Measurements from ENCODE around the gene TMC4. TPM values are rescaled to one million over a fixed set of nuclear protein-coding genes. Genes with fewer than 3 reads are reported as not detected.
"Not testable (repeated sequence)": the region's sequence is repeated elsewhere in the genome, so short reads cannot be mapped to it uniquely, and the experiment has no call there.

The TMC4 gene, protein sequence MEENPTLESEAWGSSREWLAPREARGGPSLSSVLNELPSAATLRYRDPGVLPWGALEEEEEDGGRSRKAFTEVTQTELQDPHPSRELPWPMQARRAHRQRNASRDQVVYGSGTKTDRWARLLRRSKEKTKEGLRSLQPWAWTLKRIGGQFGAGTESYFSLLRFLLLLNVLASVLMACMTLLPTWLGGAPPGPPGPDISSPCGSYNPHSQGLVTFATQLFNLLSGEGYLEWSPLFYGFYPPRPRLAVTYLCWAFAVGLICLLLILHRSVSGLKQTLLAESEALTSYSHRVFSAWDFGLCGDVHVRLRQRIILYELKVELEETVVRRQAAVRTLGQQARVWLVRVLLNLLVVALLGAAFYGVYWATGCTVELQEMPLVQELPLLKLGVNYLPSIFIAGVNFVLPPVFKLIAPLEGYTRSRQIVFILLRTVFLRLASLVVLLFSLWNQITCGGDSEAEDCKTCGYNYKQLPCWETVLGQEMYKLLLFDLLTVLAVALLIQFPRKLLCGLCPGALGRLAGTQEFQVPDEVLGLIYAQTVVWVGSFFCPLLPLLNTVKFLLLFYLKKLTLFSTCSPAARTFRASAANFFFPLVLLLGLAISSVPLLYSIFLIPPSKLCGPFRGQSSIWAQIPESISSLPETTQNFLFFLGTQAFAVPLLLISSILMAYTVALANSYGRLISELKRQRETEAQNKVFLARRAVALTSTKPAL
- total RNA-seq (2014; rRNA removed; shearing (Covaris generic); ENCODE audit: low replicate concordance) = not detected in 2 replicates

DNA sequence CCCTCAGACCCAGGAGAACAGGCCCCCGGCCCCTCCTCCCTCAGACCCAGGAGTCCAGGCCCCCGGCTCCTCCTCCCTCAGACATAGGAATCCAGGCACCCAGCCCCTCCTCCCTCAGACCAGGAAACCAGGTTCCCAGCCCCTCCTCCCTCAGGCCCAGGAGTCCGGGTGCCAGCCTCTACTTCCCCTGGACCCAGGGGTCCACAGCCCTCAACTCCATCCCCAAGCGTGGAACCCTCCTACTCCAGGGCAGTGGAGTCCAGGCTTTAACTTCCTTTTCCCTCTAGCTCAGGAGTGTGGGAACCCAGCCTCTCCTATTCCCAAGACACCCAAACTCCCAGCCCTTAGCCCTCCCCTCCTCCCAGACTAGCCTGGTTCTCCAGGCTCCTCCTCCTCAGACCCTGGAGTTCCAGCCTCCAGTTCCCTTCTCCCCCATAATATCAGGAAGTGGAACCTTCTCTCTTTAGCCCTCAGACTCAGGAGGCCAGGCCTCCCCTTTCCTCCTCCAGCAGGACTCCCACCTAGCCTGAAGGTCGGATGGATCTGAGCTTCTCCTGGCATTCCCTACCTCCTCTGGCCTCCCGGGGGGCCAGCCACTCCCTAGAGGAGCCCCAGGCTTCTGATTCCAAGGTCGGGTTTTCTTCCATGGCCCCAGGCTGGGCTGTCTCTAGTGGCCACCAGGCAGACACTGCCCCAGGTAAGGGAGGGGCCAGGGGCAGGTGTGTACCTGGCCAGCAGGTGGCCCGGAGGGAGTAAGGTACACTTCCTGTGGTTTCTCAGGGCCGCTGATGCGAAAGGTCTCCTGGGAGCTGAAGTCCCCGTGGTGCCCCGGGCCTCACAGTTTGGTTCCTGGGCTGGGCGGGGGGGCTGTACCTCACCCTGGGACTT lies at the start of gene TMC4:
TMC4 (minus strand) TSS at position 690 of the 888 bp plus-strand sequence; CDS start at position 647, 43 bp downstream.
- no peak for DNase-seq (ENCODE audit: low read depth)
- in situ Hi-C loops (cut with HindIII; ENCODE audit: low pct_unique_long_range_greater_than_20kb, low sequenced_read_pairs) = no loop called here

DNA sequence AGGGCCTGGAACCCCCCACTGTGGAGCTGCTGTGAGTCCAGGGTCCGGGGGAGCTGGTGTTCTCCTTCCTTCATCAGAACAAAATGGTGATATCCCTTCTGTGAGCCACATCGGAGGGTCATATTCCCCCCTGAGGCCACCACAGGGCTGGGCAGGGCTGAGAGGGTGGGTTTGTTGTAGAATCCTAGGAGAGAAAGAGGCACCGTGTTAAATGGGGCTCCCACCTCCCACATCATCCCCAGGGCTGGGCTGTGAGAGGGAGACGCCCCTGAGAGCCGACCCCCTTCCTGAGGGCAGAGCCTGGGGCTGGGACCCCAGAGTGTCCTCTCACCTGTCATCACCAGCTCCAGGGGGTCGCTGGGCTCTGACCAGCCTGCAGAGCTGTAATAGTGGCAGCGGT lies 49.0 kb upstream of the TMC4 start:
- in situ Hi-C loops (cut with HindIII; ENCODE audit: low pct_unique_long_range_greater_than_20kb, low sequenced_read_pairs); DNase-seq (ENCODE audit: low read depth): not testable (repeated sequence)

DNA sequence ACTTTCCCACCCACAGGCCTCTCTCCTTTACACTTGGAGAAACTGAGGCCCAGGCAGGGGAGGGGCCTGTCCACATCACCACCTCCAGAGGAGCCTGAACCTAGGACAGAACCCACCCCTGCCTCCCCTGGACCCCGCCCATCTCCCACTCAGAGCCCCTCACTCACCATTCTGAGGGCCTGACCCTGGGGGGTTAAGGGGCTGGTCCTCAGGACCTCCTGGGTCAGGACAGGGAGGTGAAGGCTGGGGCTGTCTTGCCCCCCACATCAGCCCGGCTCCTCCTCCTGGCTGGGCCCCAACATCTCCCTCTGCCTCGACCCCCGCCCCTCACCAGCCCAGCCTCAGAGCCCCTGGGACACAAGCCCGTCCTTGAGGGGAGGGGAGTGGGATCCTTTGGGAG lies 46.7 kb upstream of the TMC4 start:
- DNase-seq (ENCODE audit: low read depth); in situ Hi-C loops (cut with HindIII; ENCODE audit: low pct_unique_long_range_greater_than_20kb, low sequenced_read_pairs): not testable (repeated sequence)

- DNase-seq (ENCODE audit: low read depth) = no peak
- in situ Hi-C loops (cut with HindIII; ENCODE audit: low pct_unique_long_range_greater_than_20kb, low sequenced_read_pairs) = no loop called here
Measured at GRCh38 chr19:54218960-54219661, 46.2 kb upstream of the TMC4 start.

DNA sequence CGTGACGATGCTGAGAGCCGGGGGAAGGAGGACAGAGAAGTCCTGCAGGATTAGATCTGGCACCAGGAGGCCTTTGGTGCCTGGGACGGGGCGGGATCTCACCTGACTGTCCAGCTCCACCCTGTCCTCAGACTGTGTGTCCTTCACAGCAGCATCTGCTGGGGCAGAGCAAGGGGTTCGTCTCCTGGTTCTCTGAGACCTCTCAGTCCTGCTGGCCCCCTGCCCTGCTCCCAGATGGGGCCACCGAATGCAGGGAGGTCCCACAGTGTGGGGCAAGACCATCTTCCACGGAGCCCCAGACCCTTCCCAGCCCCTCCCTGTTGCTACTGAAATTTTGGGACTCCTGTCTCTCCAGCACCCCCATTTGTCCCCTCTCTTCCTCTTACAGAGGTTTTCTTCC lies 45.3 kb upstream of the TMC4 start:
- DNase-seq (ENCODE audit: low read depth) = no peak
- in situ Hi-C loops (cut with HindIII; ENCODE audit: low pct_unique_long_range_greater_than_20kb, low sequenced_read_pairs) = no loop called here

GRCh38 chr19:54217517-54218247 lies 44.7 kb upstream of the TMC4 start:
- in situ Hi-C loops (cut with HindIII; ENCODE audit: low pct_unique_long_range_greater_than_20kb, low sequenced_read_pairs); DNase-seq (ENCODE audit: low read depth): not testable (repeated sequence)

DNA sequence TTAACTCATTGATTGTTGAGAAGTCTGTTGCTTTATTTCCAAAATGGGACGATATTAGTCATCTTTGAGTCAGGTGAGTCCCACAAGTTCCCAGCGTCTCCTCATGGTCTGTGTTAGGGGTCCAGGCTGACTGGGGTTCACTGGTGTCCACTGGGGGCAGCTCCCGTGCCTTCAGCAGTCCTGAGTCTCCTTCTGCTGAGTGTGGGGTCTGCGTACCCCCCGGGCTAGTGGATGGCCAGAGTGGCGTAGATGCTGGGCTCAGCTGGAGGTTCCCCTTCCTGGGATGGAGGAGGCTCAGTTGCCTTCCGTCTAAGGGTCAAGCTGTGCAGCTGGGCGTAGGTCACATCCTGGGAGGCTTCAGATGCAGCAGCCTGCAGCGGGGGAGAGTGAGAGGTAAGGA lies 43.9 kb upstream of the TMC4 start:
- DNase-seq (ENCODE audit: low read depth) = no peak

DNA sequence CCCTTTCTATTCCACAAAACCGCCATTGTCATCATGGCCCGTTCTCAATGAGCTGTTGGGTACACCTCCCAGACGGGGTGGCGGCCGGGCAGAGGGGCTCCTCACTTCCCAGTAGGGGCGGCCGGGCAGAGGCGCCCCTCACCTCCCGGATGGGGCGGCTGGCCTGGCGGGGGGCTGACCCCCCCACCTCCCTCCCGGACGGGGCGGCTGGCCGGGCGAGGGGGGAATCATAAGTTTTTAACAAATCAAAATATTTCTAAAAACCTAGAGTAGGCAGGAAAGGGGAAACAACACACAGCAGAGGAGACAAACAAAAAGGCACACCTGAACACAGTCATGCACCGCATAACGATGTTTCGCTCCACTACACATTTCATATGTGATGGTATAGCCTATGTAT lies 41.8 kb upstream of the TMC4 start:
- DNase-seq (ENCODE audit: low read depth); in situ Hi-C loops (cut with HindIII; ENCODE audit: low pct_unique_long_range_greater_than_20kb, low sequenced_read_pairs): not testable (repeated sequence)

More for the DNA sequence above, 43.9 kb upstream of the TMC4 start:
- in situ Hi-C loops (cut with HindIII; ENCODE audit: low pct_unique_long_range_greater_than_20kb, low sequenced_read_pairs) = no loop called here

DNA sequence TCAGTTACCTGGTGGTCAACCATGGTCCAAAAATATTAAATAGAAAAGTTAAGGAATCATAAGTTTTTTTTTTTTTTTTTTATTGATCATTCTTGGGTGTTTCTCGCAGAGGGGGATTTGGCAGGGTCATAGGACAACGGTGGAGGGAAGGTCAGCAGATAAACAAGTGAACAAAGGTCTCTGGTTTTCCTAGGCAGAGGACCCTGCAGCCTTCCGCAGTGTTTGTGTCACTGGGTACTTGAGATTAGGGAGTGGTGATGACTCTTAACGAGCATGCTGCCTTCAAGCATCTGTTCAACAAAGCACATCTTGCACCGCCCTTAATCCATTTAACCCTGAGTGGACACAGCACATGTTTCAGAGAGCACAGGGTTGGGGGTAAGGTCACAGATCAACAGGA lies 41.3 kb upstream of the TMC4 start:
- DNase-seq (ENCODE audit: low read depth); in situ Hi-C loops (cut with HindIII; ENCODE audit: low pct_unique_long_range_greater_than_20kb, low sequenced_read_pairs): not testable (repeated sequence)

DNA sequence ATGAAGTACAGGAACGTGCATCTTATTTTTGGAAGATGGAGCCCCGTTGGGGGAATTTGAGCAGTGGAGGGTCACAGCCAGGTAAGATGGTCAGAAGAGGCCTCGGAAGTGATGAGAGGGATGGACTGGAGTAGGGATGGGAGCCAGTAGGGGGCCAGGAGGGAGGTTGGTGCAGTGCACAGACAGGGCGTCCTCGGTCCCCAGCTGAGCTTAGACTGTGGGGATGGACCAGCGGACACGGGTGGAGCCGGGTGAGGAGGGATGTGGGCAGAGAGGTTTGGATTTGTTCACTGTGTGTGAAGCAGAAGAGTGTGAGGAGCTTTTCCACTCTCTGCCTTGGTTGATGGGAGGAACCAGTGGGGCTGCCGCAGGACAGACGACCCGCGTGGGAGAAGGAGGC lies 38.3 kb upstream of the TMC4 start:
- in situ Hi-C loops (cut with HindIII; ENCODE audit: low pct_unique_long_range_greater_than_20kb, low sequenced_read_pairs) = no loop called here
- no peak for DNase-seq (ENCODE audit: low read depth)

DNA sequence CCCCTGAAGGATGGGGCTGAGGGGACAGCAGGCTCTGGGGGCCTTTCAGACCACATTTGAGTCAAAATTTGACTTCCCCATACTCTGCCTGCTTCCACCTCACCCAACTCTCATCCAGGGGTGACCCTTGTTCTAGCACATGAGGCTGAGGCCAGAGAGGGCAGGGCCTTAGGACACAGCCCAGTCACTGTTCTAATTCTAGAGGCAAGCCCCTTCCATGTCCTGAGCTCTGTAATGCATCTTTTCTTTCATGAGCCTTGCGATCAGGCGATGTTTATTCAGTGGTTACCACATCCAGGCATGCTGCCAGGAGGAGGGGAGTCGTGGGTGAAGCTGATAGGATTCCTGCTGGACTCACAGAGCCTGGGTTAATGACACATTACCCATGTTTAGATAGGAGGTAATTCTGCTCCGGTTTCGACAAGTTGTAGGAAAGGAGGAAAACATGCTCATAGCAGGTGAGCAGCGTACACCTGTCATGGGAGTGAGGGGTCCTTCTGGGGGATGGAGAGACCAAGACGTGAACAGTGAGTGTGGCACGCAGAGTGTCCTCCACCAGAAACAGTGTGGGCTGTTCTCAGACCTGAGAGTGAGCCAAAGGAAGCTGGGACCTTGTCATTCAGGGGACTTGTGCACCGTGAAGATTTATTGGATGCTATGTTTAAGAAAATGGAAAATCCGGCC lies 37.0 kb upstream of the TMC4 start:
- peak; percentile 99 for DNase-seq (ENCODE audit: low read depth)
- in situ Hi-C loops (cut with HindIII; ENCODE audit: low pct_unique_long_range_greater_than_20kb, low sequenced_read_pairs) = no loop called here

GRCh38 chr19:54209058-54209810 lies 36.3 kb upstream of the TMC4 start:
- in situ Hi-C loops (cut with HindIII; ENCODE audit: low pct_unique_long_range_greater_than_20kb, low sequenced_read_pairs) = no loop called here
- peak; percentile 36 for DNase-seq (ENCODE audit: low read depth)

DNA sequence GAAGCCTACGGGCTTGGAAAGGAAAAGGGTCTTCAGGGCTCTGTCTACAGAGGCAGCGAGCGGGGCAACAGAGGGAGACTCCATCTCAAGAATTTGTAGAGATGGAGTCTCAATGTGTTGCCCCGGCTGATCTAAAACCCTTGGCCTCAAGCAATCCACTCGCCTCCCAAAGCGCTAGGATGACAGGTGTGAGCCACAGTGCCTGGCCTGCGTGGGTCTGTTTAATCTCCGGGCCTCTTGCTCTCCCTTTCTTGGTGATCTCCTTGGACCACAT lies 35.8 kb upstream of the TMC4 start:
- in situ Hi-C loops (cut with HindIII; ENCODE audit: low pct_unique_long_range_greater_than_20kb, low sequenced_read_pairs) = no loop called here
- DNase-seq (ENCODE audit: low read depth) = peak; percentile 44

DNA sequence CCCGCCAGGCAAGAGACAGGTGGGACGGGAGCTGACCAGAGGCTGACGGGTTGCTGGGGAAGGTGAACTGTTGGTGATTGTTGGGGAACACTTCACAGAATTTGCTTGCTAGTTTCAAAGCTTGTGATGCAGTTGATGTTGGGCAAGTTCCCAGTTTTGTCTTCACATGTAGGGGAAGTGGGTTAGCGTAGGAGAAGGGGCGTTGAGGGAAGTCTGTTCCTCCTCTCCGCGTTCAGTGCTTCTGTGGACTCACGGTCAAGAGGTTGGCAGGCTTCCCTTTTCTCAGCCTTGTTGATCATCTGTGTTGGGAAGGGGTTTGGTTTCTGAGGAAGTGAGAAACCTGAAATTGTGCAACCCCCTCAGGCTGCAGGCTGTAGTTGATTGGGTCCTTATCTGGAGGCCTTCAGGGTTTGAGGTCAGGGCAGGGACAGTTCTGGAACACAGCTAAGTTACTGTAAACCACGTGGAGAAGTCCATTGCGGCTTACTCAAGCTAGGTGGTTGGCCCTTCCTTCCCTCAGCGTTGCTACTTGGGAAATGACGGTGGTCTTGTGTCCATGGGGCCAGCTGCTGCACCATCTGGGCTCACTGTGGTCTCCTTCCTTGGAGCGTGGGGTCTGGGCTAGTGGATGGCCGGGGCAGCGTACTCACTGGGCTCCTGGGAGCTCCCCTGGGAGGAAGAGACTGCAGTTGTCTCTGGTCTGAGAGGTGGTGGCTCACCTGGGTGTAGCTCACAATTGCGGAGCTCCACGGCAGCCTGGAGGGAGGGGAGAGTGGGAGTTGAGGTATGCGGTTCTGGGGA lies 35.2 kb upstream of the TMC4 start:
- in situ Hi-C loops (cut with HindIII; ENCODE audit: low pct_unique_long_range_greater_than_20kb, low sequenced_read_pairs) = no loop called here
- peak; percentile 50 for DNase-seq (ENCODE audit: low read depth)

DNA sequence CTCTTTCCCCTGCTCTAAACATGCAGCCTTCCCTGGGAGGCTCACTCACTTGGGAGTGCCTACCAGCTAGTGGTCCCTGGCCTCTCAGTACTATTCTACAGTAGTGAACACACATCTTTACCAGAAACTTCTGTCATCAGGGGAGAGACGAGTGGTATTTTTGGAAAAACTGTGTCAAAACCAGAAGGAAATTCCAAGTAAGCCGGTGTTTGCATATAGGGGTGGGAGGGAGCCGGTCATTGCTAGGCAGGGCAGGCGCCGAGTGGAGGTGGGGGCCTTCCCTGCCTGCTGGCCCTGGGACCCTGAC lies 34.7 kb upstream of the TMC4 start:
- in situ Hi-C loops (cut with HindIII; ENCODE audit: low pct_unique_long_range_greater_than_20kb, low sequenced_read_pairs) = no loop called here
- DNase-seq (ENCODE audit: low read depth) = no peak

- in situ Hi-C loops (cut with HindIII; ENCODE audit: low pct_unique_long_range_greater_than_20kb, low sequenced_read_pairs); DNase-seq (ENCODE audit: low read depth): not testable (repeated sequence)
Measured at GRCh38 chr19:54207193-54207592, 34.2 kb upstream of the TMC4 start.
